HG03457 (cell line): ENCODE data around the gene SIAH3.

ENCODE experiments used
- ATAC-seq: cut with Tn5 transposase; IDR thresholded peaks from one replicate; pipeline ENCODE4 v1.9.1; 2021; ENCODE audit warnings: moderate number of reproducible peaks; ENCODE audit not compliant: unreplicated experiment

The SIAH3 gene

DNA sequence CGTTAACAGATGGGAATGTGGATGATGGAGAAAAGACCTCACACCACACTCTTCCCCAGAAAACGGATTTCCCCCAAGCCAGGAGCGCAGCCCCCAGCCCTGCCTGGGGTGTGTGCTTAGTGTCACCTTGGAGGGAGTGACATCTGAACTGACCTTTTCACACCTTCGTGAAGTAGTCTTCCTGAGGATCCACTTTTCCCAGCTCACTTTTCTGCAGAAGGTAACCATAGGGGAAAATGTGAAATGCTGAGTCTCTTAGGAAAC is 26.2 kb downstream of the SIAH3 start:
- ATAC-seq = no peak

DNA sequence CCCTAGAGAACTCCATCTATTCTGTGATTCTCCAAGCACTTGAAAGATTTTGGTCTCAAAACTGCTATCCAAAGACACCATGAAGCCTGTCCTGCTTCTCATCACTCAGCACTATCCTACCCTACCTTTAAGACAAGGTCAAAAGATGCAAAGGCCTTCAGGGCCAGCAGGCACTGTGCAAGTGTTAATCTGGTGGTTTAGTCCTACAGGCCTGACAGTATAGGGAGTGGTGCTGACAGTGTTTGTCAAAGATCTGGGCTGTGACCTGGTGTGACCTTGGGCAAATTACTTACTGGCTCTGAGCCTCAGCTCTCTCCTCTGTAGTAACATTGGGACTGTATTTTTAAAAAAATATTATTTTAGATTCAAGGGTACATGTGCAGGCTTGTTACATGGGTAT is 28.0 kb downstream of the SIAH3 start:
- ATAC-seq = no peak

DNA sequence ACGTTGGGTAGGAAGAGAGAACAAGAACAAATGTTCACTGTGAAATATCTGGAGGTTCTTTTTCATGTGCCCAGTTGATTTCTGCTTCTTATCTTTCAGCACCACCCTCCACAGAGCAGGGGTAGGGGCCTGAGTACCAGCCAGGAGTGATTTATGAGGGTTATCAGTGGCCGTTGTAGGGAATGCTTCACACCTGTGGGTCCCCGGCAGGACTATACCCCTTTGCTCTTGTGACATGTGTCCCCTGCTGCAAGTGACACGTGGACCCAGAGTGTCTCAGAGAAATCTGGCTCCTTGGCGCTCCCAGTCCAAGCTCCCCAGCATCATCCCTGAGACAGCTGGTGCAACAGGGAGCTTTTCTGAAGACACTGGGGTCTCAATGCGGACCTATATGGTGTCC is 29.7 kb downstream of the SIAH3 start:
- ATAC-seq = no peak

DNA sequence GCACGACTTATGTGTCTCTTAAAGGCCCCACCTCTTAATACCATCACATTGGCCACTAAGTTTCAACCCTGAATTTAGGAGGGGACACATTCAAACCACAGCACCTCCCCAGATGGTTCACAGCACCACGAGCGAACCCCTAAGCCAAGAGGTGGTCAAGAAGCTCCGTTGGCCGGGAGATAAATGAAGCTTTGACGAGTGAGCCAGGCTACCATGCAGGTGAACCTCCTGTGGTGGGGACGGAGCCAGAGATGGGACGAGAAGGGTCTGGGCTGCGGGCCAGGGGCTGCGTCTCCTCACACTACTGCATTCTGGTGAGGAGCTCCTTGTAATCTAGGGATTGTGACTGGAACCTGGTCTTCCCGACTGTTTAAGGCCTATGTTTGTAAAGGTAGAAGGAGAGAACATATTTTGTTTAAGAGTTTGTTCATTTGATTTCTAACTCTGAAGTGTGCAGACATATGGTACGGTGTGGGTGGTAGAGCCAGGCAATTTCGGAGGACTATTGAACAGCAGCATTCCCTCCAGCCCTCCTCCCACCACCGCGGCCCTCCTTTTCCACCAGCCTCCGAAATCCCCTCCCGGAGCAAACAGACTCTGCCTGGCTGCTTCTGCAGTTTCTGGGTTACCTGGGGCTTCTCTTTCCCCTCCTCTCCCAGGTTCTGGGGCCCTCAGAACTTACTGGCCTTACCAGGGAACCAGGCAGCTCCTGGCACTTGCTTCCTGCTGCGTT is 31.3 kb downstream of the SIAH3 start:
- ATAC-seq = no peak

DNA sequence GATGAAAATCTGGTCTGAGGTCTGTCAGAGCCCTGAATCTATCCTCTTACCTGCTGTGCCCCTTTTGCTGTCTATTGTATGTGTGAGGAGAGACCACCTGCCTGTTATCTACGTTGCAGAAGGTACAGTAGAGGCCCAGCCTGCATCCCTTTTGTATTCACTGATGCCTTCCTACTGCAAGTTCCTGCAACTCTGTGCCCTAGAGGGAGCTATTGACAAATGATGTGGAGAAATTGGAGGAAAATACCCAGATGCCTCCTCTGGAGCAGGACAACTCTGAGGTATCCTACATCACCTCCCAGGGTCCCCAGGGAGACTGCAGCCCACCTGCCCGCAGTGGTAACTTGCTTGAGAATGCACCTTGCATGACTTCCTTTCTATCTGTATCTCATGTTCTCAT is 33.7 kb downstream of the SIAH3 start:
- ATAC-seq = no peak

DNA sequence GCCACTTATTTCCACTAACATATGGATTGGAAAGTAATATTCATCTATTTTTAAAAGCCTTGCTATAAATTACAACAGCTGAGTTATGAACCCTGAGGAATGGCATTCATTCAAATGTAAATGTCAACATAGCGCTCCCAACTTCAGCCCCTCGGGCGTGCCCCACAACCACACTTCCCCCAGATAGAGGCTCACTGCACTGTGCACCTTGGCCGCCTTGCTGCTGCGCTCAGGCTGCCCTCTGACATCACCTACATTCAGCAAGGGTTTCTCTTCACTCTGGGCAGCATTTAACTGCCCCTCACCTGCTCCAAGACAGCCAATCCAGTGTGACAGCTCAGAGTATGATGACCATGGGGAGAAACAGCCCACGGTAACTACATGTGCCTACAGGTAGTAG is 35.1 kb downstream of the SIAH3 start:
- no peak for ATAC-seq

DNA sequence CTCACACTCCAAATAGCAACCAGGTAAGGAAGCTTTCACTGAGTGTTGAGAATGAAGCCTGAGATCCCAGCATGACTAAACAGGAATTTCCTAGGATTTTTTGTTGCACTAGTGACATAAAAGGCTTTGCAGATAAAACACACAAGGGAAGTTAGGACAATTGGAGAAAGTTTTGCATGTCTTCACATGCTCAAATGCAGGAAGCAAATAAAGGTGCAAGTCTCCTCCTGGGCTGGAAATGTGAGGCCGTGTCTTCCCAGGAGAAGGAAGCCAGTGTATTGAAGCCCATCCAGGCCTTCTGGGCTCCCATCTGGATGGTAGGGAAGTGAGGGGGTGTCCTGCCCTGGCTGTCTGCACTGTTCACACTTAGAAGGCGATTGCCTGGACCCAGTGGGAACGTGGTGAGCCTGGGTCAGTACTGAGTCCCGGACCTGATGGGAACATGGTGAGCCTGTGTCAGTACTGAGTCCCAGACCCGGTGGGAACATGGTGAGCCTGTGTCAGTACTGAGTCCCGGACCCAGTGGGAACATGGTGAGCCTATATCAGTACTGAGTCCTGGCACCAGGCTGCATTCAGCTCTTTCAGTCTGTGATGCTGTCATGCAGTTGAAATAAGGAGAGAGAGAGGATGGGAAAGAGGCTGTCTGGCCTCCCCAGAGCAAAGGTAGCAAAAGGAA is 38.7 kb downstream of the SIAH3 start:
- no peak for ATAC-seq

DNA sequence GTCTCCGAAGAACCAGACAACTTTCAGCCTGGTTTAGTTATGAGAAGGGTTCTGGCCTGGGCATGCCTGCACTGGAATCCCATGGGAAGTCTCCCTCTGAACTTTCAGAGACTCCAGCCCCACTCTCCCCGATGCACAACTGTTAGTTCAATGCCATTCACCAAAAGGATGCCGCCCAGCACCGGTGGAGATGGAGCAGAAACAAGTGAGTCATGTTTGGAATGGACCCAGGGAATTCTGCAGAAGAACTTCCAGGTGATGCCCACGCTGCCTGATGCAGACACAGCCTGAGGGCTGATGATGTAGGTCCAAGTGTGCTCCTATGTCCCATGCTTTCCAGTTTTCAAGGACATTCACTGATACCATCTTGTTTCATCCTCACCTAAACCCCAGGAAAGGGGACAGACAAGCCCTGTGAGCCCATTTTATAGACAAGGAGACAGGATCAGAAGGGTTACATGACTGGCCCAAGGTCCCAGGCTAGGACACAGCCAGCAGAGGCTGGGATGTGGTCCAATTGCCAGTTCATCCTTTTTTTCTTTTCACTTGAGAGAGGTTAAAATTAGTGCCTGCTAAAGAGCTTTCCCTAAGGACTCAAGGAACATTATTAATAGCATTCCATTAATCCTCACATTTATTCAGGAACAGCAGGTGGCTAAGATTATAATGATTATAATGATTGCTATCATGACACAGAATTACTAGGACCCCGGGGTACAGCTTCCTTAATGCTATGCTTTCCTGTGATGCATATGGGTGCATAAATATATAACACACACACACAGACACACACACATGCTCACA is 39.5 kb downstream of the SIAH3 start:
- ATAC-seq = no peak

DNA sequence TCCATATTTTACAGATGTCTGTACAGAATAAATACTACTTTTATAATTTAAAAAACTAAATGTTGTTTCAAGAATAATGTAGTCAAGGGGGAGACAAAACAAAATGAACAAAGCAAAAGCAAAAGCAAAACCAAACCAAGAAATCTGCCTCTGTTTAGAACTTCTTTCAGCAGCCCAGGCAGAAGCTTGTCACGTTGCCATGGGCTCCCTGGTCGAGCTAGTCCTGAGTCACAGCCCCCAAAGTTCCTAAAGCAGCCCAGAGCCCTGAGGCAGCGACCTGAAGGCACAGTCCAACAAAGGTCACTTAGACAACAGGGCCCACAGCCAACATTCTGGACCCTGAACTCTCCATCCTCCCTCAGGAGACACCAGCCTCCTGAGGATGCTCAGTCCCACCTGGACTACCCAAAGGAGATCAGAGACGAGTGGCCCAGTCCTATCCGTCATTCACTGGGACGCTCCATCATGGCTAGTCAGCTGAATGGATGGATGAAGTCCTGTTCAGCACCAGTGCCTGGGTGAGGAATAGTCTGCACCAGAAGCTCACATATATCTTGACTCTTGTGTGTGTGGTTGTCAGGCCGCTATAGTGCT is 41.7 kb downstream of the SIAH3 start:
- no peak for ATAC-seq

DNA sequence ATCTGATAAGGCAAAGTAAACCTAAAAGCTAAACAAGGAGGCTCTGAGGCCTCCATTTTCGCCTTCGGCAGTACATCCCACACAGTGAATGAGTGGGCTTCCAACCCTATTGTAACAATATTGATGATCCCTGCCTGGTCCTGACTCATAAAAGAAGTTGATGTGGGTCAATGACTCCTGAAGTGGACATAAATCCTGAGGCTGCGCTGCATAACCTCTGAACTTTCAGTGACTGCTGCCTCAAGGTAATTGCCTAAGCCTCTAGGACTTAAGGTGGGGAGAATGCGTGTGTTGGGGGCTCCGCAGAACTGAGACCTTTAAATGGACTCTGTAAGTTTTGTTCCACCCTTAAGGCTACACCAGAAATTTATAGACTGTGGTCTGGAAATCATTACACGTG is 42.6 kb downstream of the SIAH3 start:
- ATAC-seq = no peak

DNA sequence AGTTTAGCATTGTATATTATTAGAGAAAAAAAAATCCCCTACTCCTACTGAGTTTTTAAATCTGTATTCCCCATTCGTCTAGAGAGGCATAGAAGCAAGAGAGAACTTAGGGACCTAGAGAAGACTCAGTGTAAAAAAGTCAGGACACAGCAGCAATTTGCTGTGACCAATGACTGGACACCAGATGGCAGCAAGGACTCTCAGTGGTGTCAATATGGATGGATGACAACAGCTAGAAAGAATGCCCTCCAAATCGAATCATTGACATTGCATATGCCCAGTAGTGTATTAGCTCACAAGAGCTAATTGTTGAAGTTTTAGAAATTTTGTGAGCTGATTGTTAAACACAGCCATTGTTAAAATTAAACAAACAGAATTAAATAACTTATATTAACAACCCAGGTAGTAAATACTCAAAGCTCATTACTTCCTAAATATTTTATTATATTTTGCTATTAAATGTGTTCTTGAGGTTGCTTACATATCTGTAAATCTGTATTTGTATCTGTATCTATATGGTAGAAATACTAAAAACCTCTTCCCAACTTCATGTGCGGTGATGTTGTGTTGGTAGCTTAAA is 43.9 kb downstream of the SIAH3 start:
- no peak for ATAC-seq

DNA sequence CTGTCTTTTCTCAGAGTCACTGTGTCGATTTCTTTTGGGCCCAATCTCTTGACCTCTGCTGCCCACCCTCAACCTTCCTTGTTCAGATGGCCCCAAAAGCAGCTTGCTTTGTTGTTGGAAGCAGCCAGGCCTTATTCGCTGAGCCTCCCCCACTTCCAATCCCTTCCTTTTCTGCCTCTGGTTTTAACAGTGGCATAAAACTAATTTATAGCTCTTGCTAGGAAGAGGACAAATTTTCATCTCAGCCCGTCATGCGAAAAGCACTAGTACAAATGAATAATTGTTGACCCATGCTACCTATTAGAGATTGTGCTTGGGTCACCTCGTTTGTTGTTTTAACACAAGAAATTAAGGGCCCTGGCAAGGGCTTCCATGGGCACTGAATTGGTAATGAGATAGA is 51.1 kb downstream of the SIAH3 start:
- no peak for ATAC-seq

DNA sequence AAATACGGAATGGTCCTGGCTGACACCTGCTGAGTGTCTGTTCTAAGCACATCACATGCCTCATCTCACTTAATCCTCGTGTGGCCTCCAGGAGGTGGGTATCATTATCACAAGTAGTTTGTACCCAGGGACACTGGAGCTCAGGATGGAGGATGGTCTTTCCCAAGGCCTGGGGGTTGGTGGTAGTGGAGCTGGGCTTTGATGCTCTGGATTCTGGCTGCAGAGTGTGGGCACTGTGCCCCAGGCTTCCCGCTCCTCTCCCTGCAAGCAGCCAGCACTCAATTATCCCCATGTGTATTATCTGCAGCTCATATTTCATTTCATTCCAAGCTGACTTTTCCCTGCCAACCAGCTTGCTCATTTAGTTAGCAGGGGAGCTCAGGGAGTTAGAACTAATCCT is 52.1 kb downstream of the SIAH3 start:
- ATAC-seq = no peak

DNA sequence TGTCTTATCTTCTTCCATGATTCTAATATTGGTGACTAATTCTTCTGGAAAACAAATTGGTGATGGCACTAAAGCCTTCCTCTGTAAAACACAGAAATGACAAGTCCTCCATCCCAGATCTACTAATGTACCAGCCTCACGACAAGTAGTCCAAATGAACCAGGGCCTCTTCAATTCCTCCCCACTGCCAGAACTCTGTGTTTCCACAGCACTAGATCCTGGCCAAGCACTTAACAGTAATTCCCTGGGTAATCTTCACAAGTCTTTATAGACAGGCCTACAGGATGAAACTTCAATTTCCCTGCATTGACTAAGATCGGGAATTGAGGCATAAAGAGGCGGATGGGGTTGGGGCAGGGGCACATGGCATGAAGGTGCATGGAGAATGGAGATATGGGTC is 52.7 kb downstream of the SIAH3 start:
- ATAC-seq = no peak

DNA sequence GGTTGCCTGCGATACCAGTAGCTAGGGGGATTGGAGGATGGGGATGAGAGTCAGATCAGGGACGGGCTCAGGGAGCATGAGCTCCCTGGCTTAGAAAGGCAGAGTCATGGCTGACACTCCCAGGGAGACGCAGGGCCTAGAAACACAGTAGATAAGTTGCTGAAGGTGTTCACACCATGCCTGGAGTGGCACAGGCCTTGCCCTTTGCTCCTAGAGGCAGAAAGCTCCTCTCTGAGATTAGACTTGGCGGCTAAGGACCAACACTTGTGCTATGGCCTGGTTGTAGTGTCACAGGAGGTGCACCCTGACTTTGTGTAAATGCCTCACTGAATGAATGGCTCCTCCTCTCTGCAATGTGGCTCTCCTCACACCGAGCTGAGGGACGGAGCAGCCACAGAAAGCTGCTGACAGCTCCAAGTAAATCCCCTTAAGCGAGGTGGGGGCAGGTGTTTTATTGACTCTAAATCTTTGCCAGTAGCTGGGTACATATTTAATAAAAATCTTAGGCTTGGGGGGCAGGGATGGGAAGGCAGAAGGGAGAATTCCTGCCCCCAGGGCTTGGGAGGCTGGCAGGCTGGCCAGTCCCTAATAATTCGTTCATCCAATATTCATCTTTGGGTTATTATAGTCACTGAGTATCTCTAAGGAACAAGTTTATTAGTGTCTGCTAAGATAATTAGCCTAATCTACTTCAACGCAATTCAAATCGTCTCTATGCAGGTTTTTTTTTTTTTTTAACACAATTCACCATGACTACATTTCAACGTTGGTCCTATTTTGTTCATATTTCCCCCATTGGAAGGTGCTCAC is 54.9 kb downstream of the SIAH3 start:
- ATAC-seq = no peak

DNA sequence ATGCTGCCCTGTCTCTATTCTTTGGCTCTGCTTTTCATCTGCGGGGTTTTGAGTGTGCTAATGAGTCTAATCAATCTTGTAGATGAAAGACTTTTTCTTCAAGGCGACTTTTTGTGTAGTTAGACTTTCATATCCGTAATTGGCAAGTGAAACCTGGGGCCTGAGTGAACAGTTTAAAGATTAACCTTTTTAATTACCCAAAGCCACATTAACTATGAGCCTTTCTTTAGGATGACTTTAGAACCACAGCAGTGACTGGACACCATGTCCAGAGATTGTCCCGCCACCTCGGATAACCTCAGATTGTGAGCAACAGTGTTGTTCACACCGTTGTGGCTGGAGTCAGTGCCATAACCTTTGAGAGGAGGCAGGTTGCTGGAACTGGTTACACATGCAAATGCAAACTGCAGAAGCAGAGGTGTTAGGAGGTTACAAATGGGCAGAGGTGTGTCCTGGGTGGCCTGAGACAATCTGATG is 58.7 kb downstream of the SIAH3 start:
- no peak for ATAC-seq

DNA sequence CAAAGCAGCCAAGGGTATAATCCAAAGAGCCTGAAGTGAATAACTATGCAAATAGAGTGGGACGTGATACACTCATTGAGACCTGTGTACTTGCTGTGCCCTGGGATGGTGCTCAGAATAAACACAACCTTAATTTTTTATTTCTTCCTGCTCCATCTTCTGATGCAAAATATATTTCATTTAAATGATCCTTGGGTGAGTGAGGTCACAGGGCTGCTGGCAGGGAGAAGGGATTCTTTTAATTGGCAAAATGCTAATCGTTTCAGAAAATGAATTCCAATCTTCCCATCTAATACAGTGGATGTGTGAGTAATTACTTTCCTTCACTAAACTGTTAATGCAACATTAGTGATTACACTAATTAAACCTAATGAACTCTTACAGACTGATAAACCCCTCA is 63.5 kb downstream of the SIAH3 start:
- no peak for ATAC-seq

DNA sequence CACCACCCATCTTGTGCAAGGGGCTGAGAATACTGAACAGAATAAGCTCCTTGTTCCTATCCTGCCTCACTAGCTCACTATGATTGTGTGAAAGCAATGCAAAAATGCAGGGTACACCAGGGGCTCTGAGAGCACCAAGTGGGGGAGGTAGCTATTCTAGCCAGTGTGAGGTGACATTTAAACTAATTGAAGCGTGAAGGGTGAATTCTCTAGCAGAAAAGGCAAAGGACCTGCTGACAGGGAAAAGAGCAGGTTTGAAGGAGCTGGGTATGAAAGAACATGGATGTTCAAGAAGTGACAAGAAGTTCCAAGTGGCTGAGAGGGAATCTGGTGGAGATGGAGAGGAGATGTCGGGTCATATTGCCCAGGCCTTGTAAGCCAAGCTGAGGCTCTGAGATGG is 64.2 kb downstream of the SIAH3 start:
- no peak for ATAC-seq

DNA sequence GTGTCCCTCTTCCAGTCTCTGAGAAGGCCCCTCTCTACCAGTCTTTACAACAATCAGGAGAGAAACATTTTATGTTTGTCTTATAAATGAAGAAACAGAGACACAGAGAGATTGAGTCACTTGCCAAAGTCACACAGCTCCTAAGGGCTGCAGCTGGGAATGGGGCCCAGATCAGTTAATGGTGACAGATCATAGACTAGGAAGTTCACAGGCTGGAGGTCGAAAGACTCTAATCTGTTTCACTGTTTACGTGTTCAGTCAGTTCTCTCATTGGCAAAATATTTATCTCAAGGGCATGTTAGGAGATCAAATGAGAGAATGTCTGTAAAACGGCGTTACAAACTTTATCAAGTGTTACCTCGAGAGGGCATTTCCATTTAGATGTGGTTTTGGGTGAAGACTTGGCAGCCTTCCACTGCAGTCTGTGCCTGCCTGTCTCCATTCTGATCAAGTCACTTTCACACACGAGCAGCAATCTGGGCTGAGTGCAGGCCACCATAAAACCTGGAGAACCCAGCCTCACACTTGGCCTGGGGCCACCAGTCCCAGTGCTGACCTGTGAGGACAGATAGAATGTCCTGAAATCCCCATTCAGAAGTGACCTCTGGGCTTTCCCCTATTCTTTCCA is 65.1 kb downstream of the SIAH3 start:
- no peak for ATAC-seq
